GM23338 (cell line): ENCODE measurements around the gene APBA2. TPM values are rescaled to one million over a fixed set of nuclear protein-coding genes. Genes with fewer than 3 reads are reported as not detected.

Experiments used
- ATAC-seq: fragments of 200-7000 bp; cut with Tn5 transposase; 3 replicates; pipeline ENCODE4 v1.9.1; 2020
- DNase-seq: peaks from one replicate; pipeline ENCODE4 v3.0.0-alpha.2; 2015; ENCODE audit warnings: low spot score
- H2AFZ ChIP-seq: fragments of 200-600 bp; sonication (generic); 2 replicates; pipeline ENCODE4 v1.8.0; 2016; ENCODE audit warnings: antibody characterized with exemption, mild to moderate bottlenecking, moderate library complexity
- H3F3A ChIP-seq: fragments of 200-600 bp; sonication (generic); replicated peaks from 2 replicates; pipeline ENCODE4 v1.8.0; 2017; ENCODE audit warnings: antibody characterized with exemption, mixed run types, low read depth
- H3K27ac ChIP-seq: fragments of 200-600 bp; sonication (generic); 2 replicates; pipeline ENCODE4 v1.6.1; 2016; ENCODE audit warnings: low read depth
- H3K27me3 ChIP-seq: fragments of 200-600 bp; sonication (generic); 2 replicates; pipeline ENCODE4 v1.8.0; 2016; ENCODE audit warnings: mild to moderate bottlenecking, mixed run types, moderate library complexity; ENCODE audit not compliant: insufficient read depth
- H3K36me3 ChIP-seq: fragments of 200-600 bp; sonication (generic); 2 replicates; pipeline ENCODE4 v1.8.0; 2016; ENCODE audit warnings: mild to moderate bottlenecking; ENCODE audit not compliant: insufficient read depth
- H3K4me1 ChIP-seq: fragments of 200-600 bp; sonication (generic); 2 replicates; pipeline ENCODE4 v1.8.0; 2016; ENCODE audit warnings: mild to moderate bottlenecking, moderate library complexity; ENCODE audit not compliant: insufficient read depth
- H3K4me2 ChIP-seq: fragments of 200-600 bp; sonication (generic); 2 replicates; pipeline ENCODE4 v1.7.1; 2017; ENCODE audit warnings: mixed run types
- H3K4me3 ChIP-seq: fragments of 200-600 bp; sonication (generic); 2 replicates; pipeline ENCODE4 v1.6.1; 2016; ENCODE audit warnings: mixed run types
- H3K79me2 ChIP-seq: fragments of 200-600 bp; sonication (generic); replicated peaks from 2 replicates; pipeline ENCODE4 v1.8.0; 2017; ENCODE audit warnings: mild to moderate bottlenecking; ENCODE audit not compliant: insufficient read depth
- H3K9me2 ChIP-seq: fragments of 200-600 bp; sonication (generic); 2 replicates; pipeline ENCODE4 v1.8.0; 2017; ENCODE audit not compliant: insufficient read depth
- H4K20me1 ChIP-seq: fragments of 200-600 bp; sonication (generic); replicated peaks from 2 replicates; pipeline ENCODE4 v1.8.0; 2017; ENCODE audit warnings: mild to moderate bottlenecking; ENCODE audit not compliant: insufficient read depth
- H3K27ac Mint-ChIP-seq: 2 replicates; pipeline ENCODE4 v1.8.0; 2020; ENCODE audit warnings: inconsistent platforms, mild to moderate bottlenecking, moderate library complexity, mixed read lengths
- H3K27me3 Mint-ChIP-seq: 3 replicates; pipeline ENCODE4 v1.8.0; 2022; ENCODE audit warnings: low read depth, mild to moderate bottlenecking, moderate library complexity, mixed read lengths, inconsistent platforms; ENCODE audit not compliant: insufficient read depth, poor library complexity
- H3K36me3 Mint-ChIP-seq: 3 replicates; pipeline ENCODE4 v1.8.0; 2021; ENCODE audit warnings: low read depth, mild to moderate bottlenecking, inconsistent platforms, moderate library complexity, mixed read lengths
- H3K4me1 Mint-ChIP-seq: 3 replicates; pipeline ENCODE4 v1.8.0; 2020; ENCODE audit warnings: mild to moderate bottlenecking, inconsistent platforms, mixed read lengths
- H3K4me3 Mint-ChIP-seq: 3 replicates; pipeline ENCODE4 v1.8.0; 2021; ENCODE audit warnings: moderate library complexity, mild to moderate bottlenecking, inconsistent platforms, mixed read lengths
- H3K9me3 Mint-ChIP-seq: 3 replicates; pipeline ENCODE4 v1.8.0; 2020; ENCODE audit warnings: moderate library complexity, mild to moderate bottlenecking, inconsistent platforms, mixed read lengths
- ETS1 ChIP-seq: IDR thresholded peaks from 2 replicates; pipeline ENCODE4 v1.6.1; 2016; ENCODE audit warnings: antibody characterized with exemption
- EZH2phosphoT487 ChIP-seq: fragments of 200-600 bp; sonication (generic); IDR thresholded peaks from one replicate; pipeline ENCODE4 v1.8.1; 2018; ENCODE audit warnings: antibody characterized with exemption; ENCODE audit not compliant: unreplicated experiment
- NANOG ChIP-seq: IDR thresholded peaks from 2 replicates; pipeline ENCODE4 v1.6.1; 2016; ENCODE audit warnings: antibody characterized with exemption, borderline replicate concordance
- REST ChIP-seq: IDR thresholded peaks from one replicate; pipeline ENCODE4 v1.6.1; 2018; ENCODE audit warnings: antibody characterized with exemption; ENCODE audit not compliant: unreplicated experiment
- STAT1 ChIP-seq: IDR thresholded peaks from one replicate; pipeline ENCODE4 v1.6.1; 2016; ENCODE audit warnings: antibody characterized with exemption; ENCODE audit not compliant: unreplicated experiment
- ZNF114 ChIP-seq: fragments of 250-450 bp; sonication (Bioruptor Pico); IDR thresholded peaks from 2 replicates; pipeline ENCODE4 v1.5.0; 2020; ENCODE audit warnings: mild to moderate bottlenecking, moderate library complexity
- ZNF331 ChIP-seq: fragments of 250-450 bp; sonication (Bioruptor Pico); IDR thresholded peaks from 2 replicates; pipeline ENCODE4 v1.5.0; 2020; ENCODE audit warnings: low read depth, mild to moderate bottlenecking, moderate library complexity
- polyA plus RNA-seq: library from polyadenylated mRNA; unstranded; fragments of >200 nt; fragmentation: Nextera tagmentation; extraction: Ambion mirVana; gene quantifications from 2 replicates; pipeline ENCODE4 v1.2.1, GENCODE V29; 2016
- total RNA-seq: library from RNA; depleted of rRNA; stranded (reverse); fragments of >200 nt; shearing (Covaris generic); gene quantifications from 2 replicates; pipeline ENCODE4 v1.2.3, GENCODE V29; 2014
- TF ChIP-seq, protein P1 (sequence below): fragments of 250-450 bp; sonication (Bioruptor Pico); IDR thresholded peaks from 2 replicates; pipeline ENCODE4 v1.5.0; 2020; ENCODE audit warnings: mild to moderate bottlenecking, moderate library complexity
- TF ChIP-seq, protein P2 (sequence below), 2 experiments: fragments of 200-600 bp in 1 of 2; sonication (generic) in 1 of 2; conservative IDR thresholded peaks; 2 replicates each; pipeline versions ENCODE4 v1.5.1 to v1.6.1; 2016 to 2017; ENCODE audit warnings: antibody characterized with exemption in 2 of 2, low read depth in 2 of 2, mild to moderate bottlenecking in 2 of 2, moderate library complexity in 1 of 2

Gene APBA2
- total and polyA plus RNA-seq, 2 experiments from 2014 or later, result 5.9 to 24.7 TPM

DNA sequence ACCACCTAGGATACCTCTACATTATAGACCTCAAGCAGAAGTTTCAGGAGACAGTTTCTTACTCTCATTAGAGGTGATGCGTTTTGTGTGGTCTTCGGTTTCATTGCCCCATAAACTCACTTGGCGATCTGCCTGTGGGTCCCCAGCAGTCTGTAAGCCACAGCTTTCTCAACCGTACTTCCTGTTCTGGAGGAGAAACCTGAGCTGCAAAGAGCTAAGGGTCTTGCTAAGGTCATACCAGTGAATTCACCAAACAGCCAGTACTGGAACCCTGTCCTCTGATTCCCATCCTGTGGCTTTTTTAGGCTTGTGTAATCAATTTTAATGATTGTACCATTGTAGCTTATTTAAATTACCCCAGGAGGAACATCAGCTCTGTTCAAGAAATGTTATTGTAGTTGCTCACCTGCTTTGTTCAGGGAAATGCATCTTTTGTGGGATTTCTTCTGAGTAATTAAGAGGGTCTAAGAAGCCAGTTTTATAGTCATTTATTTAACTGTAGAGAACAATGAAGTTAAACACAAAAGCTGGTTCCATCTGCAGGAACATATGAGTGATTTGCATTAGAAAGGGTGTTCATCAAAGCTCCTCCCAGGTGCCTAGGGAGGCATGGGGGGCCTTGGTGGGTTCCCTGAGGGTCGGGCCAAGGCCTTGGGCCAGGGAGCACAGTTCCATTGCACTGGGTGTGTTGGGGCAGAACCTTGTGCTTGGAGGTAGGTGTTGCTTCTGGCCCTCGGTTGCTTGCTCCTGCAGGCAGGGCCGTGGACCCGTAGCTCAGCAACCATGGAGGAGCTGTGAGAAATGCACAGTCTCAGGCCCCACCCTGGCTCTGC lies 69.6 kb downstream of the APBA2 start (continued):
- TF ChIP-seq, protein P1, sequence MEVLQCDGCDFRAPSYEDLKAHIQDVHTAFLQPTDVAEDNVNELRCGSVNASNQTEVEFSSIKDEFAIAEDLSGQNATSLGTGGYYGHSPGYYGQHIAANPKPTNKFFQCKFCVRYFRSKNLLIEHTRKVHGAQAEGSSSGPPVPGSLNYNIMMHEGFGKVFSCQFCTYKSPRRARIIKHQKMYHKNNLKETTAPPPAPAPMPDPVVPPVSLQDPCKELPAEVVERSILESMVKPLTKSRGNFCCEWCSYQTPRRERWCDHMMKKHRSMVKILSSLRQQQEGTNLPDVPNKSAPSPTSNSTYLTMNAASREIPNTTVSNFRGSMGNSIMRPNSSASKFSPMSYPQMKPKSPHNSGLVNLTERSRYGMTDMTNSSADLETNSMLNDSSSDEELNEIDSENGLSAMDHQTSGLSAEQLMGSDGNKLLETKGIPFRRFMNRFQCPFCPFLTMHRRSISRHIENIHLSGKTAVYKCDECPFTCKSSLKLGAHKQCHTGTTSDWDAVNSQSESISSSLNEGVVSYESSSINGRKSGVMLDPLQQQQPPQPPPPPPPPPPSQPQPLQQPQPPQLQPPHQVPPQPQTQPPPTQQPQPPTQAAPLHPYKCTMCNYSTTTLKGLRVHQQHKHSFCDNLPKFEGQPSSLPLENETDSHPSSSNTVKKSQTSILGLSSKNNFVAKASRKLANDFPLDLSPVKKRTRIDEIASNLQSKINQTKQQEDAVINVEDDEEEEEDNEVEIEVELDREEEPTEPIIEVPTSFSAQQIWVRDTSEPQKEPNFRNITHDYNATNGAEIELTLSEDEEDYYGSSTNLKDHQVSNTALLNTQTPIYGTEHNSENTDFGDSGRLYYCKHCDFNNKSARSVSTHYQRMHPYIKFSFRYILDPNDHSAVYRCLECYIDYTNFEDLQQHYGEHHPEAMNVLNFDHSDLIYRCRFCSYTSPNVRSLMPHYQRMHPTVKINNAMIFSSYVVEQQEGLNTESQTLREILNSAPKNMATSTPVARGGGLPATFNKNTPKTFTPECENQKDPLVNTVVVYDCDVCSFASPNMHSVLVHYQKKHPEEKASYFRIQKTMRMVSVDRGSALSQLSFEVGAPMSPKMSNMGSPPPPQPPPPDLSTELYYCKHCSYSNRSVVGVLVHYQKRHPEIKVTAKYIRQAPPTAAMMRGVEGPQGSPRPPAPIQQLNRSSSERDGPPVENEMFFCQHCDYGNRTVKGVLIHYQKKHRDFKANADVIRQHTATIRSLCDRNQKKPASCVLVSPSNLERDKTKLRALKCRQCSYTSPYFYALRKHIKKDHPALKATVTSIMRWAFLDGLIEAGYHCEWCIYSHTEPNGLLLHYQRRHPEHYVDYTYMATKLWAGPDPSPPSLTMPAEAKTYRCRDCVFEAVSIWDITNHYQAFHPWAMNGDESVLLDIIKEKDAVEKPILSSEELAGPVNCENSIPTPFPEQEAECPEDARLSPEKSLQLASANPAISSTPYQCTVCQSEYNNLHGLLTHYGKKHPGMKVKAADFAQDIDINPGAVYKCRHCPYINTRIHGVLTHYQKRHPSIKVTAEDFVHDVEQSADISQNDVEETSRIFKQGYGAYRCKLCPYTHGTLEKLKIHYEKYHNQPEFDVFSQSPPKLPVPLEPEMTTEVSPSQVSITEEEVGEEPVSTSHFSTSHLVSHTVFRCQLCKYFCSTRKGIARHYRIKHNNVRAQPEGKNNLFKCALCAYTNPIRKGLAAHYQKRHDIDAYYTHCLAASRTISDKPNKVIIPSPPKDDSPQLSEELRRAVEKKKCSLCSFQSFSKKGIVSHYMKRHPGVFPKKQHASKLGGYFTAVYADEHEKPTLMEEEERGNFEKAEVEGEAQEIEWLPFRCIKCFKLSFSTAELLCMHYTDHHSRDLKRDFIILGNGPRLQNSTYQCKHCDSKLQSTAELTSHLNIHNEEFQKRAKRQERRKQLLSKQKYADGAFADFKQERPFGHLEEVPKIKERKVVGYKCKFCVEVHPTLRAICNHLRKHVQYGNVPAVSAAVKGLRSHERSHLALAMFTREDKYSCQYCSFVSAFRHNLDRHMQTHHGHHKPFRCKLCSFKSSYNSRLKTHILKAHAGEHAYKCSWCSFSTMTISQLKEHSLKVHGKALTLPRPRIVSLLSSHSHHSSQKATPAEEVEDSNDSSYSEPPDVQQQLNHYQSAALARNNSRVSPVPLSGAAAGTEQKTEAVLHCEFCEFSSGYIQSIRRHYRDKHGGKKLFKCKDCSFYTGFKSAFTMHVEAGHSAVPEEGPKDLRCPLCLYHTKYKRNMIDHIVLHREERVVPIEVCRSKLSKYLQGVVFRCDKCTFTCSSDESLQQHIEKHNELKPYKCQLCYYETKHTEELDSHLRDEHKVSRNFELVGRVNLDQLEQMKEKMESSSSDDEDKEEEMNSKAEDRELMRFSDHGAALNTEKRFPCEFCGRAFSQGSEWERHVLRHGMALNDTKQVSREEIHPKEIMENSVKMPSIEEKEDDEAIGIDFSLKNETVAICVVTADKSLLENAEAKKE (CRISPR knock-in tag), result no peak
- no peak for TF ChIP-seq ZNF331 (CRISPR knock-in tag)
- TF ChIP-seq NANOG, result no peak
- no peak for TF ChIP-seq STAT1

GRCh38 chr15:28955993-28956421 lies 70.2 kb downstream of the APBA2 start:
- Histone ChIP-seq H3K9me2 (no peaks in the 10 kb centered on the region; the same call in 1 of the 2 replicates), H3K4me3 (no peak overlapping the region), H3K36me3 (no peaks in the 10 kb centered on the region), H3F3A (no peaks in the 10 kb centered on the region), H3K4me2 (no peak overlapping the region), H3K27me3 (no peaks in the 10 kb centered on the region), H2AFZ (no peak overlapping the region), H4K20me1 (no peaks in the 10 kb centered on the region), H3K4me1 (peaks cover 7% of the 10 kb centered on the region; the same call in 1 of the 2 replicates), H3K27ac (no peak overlapping the region), H3K79me2 (no peaks in the 10 kb centered on the region)
- Mint-ChIP-seq H3K27ac (peak overlapping the region; percentile 68; the same call in 1 of the 2 replicates), H3K27me3 (peaks cover 5% of the 10 kb centered on the region), H3K4me1 (peaks cover 21% of the 10 kb centered on the region), H3K9me3 (no peaks in the 10 kb centered on the region; the same call in 2 of the 3 replicates), H3K36me3 (no peaks in the 10 kb centered on the region; the same call in 2 of the 3 replicates), H3K4me3 (no peak overlapping the region)
- ATAC-seq, result no peak; the same call in 2 of the 3 replicates
- DNase-seq, result no peak
- TF ChIP-seq ETS1, result no peak
- no peak for TF ChIP-seq ZNF114
- no peak for TF ChIP-seq REST
- TF ChIP-seq, protein P2, sequence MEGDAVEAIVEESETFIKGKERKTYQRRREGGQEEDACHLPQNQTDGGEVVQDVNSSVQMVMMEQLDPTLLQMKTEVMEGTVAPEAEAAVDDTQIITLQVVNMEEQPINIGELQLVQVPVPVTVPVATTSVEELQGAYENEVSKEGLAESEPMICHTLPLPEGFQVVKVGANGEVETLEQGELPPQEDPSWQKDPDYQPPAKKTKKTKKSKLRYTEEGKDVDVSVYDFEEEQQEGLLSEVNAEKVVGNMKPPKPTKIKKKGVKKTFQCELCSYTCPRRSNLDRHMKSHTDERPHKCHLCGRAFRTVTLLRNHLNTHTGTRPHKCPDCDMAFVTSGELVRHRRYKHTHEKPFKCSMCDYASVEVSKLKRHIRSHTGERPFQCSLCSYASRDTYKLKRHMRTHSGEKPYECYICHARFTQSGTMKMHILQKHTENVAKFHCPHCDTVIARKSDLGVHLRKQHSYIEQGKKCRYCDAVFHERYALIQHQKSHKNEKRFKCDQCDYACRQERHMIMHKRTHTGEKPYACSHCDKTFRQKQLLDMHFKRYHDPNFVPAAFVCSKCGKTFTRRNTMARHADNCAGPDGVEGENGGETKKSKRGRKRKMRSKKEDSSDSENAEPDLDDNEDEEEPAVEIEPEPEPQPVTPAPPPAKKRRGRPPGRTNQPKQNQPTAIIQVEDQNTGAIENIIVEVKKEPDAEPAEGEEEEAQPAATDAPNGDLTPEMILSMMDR (conservative IDR thresholded peaks at IDR 0.05; ENCODE audit: low read depth in 2 of 2), result no peak
- TF ChIP-seq ZNF331 (CRISPR knock-in tag), result no peak
- TF ChIP-seq EZH2phosphoT487, result no peak
